ENCODE results near the gene LRRFIP1.
A peak's percentile ranks its signal among the peaks of the same experiment; 100 is the strongest.

GRCh38 chr2:237662671-237663093 lies 35.3 kb downstream of the LRRFIP1 start:
- TF ChIP-seq CTCF (IDR thresholded peaks at IDR 0.05) (peak in 1 of 4 experiments; percentile 8), POLR2A (IDR thresholded peaks at IDR 0.05) (peak; percentile 30)

Measured in prostate gland (tissue), 2 donors.